ENCODE measurements around the gene TAF1B.
"Not testable (repeated sequence)": the region's sequence is repeated elsewhere in the genome, so short reads cannot be mapped to it uniquely, and the experiment has no call there.

TAF1B gene

DNA sequence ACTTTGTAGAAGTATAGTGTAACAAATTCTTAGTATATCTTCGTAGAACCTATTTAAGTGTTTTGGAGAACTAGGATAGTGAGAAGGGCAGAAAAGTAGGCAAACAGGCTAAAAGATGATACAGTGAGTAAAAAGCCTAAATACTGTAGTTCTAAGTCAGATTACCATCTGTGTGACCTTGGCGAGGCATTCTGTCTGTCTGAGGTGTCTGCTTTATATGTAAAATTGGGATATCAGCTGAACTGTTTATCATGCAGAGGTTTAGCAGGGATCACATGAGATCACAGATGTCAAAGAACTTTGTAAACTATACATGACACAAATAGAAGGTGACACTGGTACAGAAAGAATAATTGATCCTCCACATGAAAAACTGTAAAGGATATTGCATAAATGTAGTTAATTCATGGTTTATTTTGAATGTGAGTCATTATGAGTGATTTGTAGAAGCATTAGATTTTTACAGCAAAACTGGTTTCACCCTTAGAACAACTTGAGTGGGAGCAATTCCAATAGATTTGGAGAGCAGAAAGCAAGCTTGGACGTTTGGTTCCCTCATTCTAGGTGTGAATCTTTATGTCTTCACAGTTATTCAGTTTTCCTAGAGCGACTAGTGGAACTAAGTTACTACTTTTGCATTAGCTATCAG, 41.9 kb downstream of the TAF1B start:
- DNase-seq: no peak

DNA sequence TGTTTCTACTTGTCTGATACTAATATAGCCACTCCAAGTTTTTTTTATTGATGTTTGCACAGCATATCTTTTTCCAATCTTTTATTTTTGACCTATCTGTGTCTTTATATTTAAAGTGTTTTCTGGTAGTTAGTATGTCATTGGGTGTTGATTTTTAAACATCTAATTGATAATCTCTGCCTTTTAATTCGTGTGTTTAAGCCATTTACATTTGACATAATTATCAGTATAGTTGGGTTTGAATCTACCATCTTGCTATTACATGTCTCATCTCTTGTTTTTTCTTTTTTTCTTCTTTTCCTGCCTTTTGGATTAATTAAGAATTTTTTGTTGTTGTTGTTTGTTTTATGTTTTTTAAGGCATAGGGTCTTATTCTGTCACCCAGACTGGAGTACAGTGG, 44.2 kb downstream of the TAF1B start:
- DNase-seq: no peak

DNA sequence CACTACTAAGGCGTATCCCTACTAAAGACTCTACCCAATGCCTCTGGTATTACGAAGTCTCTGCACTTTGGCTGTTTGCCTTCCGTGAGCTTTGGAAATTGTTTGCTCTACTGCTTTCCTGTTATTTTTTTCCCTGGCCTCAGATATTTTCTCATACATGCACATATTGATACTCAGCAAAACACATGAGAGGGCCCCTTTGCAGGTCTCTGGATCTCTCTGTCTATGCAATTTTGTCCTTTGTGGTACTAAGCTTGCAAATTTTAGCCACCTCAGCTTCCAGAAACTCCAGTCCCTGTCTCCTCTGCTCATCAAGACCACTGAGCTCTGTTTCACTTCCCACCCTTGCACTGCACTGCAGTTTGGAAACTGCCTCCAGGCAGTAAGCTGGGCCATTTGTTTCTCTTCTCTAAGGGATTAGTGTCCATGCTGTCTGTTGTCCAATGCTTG, 46.6 kb downstream of the TAF1B start:
- no peak for DNase-seq

DNA sequence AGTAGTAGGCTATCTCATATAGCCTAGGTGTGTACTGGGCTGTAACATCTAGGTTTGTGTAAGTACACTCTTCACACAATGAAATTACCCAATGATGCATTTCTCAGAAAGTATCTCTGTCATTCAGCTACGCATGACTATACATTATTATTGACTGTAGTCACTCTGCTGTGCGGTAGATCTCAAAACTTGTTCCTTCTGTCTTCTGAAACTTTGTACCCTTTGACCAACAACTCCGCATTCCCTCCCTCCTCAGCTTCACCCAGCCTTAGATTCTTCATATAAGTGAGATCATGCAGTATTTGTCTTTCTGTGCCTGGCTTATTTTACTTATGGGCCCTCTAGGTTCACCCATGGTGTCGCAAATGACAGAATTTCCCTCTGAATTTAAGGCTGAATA, 49.0 kb downstream of the TAF1B start:
- no peak for DNase-seq

DNA sequence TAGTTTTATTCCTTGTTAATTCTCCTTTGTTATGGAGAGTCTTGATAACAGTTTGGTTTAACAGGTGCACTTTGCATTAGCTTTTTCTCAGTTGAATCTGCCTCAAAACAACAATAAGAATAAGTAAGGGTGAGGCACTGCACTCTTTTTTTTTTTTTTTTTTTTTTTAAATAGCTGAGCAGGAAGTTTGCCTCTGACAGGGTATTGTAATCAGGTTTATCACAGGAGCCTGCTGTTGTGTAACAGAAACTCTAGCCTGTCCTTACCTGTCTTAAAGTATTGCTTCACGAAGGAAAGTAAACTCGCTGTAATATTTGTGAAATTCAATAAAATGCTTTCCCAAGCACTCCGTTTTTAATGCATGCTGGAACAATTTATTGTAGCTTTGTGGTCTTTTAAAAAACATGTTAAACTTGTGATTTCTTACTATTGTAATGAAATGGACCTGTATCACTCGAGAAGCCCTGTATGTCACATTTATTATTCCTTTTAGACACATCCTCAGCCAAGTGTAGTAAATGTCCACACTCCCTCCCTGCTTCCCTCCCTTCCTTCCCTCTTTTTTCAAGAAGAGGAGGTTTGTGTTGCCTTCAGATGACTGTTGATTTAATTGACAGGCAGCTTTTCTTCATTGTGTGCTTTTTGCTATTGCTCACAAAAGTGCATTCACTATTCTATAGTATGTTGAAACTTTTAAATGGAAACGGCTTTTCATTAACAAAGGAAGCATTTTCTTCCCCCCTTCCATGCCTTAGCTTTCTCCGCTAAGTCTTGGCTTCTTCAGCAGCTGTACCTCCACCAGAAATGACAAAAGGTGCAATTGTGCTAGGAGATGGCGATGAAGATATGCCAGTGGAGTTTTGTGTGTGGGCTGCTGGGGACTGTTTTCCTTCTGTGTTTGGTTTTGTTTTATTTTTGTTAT, 52.7 kb downstream of the TAF1B start:
- peak; percentile 12 for DNase-seq

DNA sequence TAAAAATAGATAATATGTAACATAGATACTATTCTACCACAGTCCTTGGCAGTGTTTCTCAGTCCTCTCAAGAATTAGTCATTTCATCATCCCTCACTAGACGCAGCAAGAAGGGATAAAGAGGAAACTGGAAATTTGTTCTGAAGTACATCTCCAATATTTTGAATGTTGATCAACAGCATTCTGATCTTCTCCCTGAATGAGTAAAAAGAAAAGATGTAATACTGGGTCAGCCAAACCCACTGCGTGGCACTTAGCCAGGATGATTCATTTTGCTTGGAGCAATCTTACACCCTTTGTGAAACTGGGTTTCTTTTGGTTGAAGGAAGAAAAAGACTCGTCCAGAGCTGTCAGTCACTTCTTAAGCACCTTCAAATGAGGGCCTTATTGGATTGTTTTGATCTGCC, 54.1 kb downstream of the TAF1B start:
- peak; percentile 62 for DNase-seq

DNA sequence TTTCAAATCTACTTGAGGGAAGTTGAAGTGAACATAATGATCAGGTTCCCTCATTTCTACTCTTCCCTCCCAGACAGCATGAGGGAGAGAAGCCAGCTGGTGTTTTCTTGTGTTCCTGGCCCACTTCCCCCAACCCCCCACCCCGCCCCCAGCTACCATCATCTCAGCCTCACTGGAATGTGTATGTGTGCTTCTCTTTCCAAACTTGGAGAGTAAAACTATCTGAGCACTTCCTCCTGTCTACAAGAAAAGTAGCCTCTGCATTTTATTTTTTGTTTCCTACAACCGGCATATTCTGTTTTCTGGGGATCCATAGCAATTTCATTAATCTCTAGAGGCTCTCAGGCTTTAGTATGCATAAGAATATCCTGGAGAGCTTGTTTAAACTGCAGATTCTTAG, 54.6 kb downstream of the TAF1B start:
- DNase-seq: no peak

DNA sequence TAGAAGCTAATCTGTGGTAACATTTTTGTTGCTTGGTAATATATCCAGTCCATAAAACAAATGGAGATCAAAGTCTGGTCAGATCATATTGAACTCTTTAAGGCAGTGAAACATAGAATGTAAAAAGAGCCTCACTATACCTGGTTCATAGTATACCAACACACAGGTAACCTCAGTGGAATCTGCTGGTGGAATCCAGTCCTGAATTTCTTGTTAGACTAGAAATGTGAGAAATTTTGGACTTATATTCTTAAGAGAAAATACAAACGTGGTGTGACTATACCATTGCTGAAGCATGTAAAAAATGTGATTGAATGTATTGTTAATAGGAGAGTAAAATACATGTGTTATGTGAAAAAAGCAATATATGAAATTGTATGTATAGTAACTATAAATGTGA, 62.1 kb downstream of the TAF1B start:
- DNase-seq: no peak

DNA sequence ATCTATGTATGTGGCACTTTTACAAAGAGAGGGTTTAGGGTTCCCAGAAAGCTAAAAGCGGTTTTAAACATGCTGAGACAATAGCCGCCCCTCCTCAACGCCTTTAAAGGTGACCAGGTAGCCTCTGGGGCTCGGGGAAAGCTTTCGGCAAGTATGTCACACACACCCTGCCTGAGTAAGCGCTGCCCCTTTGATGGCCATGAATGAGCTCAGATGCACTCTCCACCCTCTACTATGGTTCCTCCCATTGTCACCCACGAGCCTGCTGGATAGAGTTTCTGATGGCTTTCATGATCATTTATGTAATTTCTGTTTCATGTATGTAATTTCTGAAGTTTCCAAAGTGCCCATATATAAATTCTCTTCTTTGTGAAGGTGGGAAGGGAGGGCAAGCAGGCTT, 64.1 kb downstream of the TAF1B start:
- no peak for DNase-seq

DNA sequence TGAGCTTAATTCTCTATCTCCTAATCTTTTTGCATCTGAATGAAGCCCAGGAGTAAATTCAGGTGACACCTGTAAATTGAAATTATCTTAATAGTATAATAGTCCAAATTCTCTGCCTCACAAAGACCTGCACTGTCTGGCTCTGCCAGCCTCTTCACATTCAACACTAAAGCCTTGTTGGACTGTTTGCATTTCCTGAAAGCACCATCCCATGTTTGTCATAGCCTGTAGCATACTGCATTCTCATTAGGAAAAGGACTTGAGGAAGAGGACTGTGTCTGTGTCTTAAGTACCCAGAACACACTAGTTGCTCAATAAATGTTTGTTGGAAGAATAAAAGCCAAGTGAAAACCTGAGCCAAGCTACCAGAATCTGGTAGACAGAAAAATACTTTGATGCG, 65.4 kb downstream of the TAF1B start:
- no peak for DNase-seq

DNA sequence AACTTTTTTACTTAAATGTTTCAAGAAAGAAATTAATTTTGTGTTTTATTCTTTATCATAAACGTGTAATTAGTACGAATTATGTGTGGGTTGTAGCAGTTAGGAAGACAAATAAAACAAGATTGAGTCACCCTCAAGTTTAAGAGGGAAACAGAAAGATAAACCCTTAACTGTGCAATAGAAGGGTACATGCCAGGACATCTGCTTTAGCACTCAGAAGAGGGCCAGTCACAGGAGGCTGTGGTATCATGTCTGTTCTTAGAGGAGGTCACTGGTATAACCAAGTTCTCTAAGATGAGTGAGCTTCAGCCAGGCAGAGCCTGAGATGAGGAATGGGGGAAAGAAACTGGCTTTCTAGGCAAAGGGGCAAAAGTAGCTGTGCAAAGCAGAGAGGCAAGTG, 65.8 kb downstream of the TAF1B start:
- peak; percentile 8 for DNase-seq

DNA sequence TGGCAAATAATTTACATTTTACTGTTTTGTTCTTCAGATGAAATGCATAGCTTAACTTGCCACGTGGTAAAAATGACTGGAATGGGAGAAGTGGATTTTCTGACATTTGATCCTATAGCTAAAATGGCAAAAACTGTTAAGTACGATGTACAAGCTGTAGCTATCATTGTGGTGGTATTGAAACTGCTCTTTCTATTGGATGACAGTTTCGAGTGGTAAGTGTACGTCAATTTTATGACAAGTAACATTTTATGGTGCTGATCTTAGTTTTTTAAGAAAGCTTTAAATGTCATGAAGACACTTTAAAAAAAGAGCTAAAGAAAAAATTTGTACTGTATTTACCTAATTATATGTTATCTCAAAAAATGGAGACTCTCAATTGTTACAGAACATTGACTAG, 67.4 kb downstream of the TAF1B start:
- DNase-seq: no peak

DNA sequence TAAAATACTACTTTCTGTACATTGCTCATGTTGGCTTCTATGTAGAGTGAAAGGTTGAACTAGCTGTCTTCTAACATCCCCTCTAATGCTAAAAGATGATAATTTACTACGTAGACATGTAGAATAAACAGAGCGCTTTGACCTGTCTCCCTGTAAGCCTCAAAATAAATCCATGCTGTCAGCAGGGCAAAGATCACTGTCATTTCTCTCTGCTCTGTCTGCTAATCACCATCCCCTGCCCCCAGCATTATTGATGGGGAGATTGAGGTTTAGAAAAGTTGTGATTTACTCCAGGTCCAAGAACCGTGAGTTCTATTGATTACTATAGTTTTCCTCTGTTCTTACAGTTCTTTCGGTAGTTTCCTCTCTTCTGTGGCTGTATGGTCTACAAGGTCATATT, 69.2 kb downstream of the TAF1B start:
- DNase-seq: no peak

DNA sequence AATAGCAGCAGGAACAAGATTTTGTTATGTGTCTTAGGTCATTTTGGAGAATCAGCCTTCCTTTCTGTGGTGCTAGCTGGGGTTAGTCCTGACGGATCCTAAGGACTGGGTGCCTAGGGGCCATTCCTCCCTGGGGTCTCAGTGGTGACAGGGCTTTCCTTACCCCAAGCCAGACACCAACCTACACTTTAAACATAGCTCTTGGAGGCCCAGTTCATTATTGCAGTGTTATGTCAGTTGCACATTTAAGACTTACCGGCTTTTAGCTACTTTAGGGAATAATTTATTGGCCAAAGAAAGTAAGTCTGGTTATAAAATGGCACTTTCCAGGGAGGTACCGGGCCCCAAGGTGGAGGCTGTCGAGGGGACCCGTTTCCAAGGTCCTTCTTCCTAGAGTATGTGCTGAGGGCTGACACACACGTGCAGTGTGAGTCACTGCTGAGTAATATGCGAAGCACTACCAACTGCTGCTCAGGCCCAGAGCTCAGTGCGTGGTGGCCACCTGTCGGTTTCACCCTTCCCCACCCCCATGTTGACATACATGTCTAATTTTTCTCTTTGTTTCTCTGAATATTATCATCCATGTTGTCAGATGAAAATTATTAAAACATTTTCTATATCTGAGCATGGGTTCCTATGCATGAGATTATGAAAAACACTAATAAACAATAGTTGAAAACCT, 71.3 kb downstream of the TAF1B start:
- no peak for DNase-seq

DNA sequence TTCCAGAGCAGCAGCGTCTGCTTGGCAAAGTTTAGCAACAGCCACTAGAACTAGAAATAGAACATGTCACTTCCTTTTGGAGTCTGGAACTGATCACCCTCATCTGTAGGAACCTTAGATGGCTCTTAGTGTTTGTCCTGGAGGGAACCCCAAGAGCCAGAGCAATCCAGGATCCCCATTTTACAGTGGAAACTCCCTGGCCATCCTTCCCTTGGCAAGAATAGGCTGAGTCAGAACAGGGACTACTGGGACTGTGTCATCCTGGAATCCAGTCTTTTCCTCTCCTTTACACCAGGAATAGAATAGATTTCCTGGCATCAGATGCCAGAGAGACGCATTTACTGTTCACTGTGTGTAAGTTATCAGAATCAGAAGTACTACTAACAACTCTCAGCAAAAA, 75.0 kb downstream of the TAF1B start:
- no peak for DNase-seq

DNA sequence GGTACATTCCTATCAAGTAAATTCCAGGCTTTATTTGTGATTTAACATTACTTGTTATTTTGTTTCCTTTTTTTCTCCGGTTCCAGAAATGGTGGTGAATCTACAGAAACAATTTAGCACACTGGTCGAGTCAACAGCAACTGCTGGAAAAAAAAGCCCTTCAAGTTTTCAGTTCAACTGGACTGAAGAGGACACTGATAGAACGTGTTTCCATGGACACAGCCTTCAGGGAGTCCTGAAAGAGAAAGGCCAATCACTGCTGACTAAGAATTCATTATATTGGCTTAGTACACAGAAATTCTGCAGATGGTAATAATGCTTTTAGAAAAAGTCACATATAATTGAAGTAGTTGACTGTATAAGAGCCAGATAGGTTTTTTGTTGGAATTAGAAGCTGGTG, 76.2 kb downstream of the TAF1B start:
- no peak for DNase-seq

DNA sequence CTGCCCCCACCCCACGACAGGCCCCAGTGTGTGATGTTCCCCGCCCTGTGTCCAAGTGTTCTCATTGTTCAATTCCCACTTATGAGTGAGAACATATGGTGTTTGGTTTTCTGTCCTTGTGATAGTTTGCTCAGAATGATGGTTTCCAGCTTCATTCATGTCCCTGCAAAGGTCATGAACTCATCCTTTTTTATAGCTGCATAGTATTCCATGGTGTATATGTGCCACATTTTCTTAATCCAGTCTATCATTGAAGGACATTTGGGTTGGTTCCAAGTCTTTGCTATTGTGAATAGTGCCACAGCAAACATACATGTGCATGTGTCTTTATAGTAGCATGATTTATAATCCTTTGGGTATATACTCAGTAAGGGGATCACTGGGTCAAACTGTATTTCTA, 83.7 kb downstream of the TAF1B start:
- DNase-seq: not testable (repeated sequence)

DNA sequence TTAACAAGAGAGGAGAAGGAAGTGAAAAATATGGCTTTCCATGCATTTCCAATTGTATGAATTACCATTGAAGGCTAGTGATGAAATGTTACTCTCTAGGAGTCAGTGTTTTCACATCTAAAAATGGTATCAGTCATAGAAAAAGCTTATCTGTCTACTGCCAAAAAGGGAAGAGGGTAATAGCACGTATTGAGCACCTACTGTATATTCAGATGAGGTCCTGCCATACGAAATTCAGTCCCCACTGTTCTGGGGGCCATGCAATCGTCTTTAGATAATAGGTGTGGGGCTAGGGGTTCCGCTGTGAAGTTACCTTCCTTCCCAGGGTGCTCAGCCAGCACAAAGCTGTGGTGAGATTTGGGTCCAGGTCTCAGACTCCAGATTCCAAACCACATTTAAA, 94.0 kb downstream of the TAF1B start:
- DNase-seq: no peak

DNA sequence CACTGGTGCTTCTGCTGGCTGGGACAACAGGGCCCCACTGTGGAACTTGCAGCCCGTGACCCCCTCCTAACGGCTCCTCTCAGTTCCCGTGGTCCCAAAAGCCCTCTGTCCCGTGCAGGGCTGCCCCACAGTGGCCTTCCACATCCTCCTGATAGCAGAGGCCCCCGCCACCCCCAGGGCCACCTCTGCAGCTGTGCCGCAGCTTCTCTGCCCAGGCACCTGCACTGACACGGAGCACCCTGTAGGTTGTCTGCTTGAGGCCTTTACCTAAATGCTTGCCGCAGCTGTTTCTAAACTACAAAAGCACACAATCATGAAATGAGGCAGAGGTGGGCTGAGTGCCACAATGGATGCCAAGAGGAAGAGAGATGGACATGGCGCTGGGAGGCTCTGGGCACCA, 94.7 kb downstream of the TAF1B start:
- no peak for DNase-seq

DNA sequence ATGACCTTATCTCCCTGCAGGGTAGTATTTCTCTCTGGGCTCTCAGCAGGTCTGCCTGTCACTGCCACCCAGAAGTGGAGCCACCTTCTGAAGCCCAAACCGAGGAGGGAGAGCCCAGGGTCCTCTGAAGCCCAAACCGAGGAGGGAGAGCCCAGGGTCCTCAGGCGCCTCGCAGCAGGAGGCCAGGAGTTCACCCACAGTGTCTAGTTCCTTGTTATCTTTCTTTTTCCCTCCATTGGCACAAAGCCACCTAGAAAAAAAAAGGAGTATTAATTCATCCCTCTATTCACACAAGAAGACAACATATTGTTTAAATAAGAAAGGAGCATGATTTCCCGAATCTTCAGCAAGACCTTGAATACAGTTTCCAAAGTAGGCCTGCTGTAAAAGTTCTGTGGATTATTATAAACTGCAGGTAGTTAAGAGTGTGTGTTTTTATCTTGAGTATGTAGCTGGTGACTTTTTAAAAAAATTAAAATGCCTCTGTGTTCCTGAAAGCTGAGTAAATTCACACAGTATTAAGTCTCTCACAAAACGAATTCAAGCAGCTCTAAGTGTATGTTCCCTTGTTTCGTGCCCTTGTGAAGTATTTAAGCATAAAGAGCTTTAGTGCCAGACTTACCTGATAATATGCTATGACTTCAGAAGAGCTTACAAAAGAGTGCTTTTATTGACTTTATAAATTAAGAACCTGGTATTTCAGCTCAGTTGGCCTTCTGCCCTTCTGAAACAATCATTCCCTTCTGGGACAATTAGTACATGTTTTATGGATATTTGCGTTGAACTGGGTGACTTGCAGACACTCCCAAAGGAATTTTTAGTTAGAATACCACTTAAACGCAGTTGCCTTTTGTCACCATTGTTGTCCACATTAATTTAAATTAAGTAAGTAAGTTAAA, 96.6 kb downstream of the TAF1B start:
- no peak for DNase-seq

DNA sequence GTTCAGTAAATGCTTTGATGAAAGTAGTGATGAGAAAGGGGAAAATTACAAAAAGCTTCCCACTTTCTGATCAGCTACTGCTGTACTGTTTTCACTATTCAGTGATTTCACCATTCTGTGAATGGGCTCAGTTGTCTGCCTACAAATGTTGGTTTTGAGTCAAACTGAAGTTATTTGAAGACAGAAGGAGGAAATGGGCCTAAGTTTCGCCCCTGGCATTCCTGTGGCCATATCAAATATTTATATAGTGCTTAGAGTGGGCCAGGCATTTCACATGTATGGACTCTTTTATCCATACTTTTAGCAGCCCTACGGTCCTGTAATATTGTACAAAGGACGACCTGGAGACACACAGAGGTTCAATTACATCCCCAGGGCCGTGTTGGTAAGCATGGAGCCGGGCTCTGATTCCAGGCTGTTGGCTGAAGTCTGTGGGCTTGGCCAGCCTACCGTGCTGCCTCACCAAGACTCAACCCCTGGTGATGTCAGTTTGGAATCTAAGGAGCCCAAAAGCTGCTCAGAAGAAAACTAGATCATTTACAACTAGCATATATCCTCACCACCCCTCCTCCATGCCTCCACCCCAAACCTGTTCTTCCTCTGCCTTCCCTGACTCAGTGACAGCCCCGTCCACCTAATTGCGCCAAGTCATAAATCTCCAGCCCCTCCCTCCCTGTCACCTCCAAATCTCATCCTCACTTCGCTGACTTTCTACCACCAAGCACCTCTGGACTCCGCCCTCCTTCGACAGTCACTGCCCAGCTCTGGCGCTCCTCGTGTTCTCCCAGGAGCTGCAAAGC, 98.1 kb downstream of the TAF1B start:
- DNase-seq: no peak

DNA sequence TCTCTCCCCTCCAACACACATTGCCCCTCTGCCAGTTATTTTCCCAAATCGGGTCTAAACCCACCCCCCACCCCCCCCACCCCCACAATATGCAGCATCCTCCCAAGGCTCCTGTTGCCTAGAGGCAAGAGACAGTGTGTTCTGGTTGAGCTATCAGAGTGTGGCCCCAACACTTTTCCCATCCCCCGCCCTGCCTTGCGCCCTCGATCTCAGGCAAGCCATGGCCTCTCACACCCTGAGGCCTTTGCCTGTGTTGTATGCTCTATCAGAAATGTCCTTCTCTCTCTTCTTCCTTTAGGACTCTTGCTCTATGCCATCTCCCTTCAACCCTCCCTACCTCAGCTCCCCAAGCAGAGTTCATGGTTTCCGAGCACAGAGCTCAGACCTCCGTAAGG, 98.7 kb downstream of the TAF1B start:
- DNase-seq: no peak
